HEK293T (cell line): ENCODE measurements around the gene STON2.

Source experiments
- BHLHE40 ChIP-seq: fragments of 450-650 bp; IDR thresholded peaks from 2 replicates; pipeline ENCODE4 v1.6.1; 2016; ENCODE audit warnings: mild to moderate bottlenecking, moderate library complexity, borderline replicate concordance
- ELF4 ChIP-seq: fragments of 450-650 bp; IDR thresholded peaks from 2 replicates; pipeline ENCODE4 v1.6.1; 2017; ENCODE audit warnings: antibody characterized with exemption
- LEF1 ChIP-seq: fragments of 450-650 bp; IDR thresholded peaks from 2 replicates; pipeline ENCODE4 v1.6.1; 2017; ENCODE audit warnings: mild to moderate bottlenecking, borderline replicate concordance
- NFRKB ChIP-seq: fragments of 450-650 bp; IDR thresholded peaks from 2 replicates; pipeline ENCODE4 v1.6.1; 2016; ENCODE audit warnings: mild to moderate bottlenecking, moderate library complexity
- SP1 ChIP-seq: fragments of 450-650 bp; IDR thresholded peaks from 2 replicates; pipeline ENCODE4 v1.6.1; 2017
- SUZ12 ChIP-seq: fragments of 450-650 bp; IDR thresholded peaks from 2 replicates; pipeline ENCODE4 v1.6.1; 2016; ENCODE audit warnings: mild to moderate bottlenecking
- TARDBP ChIP-seq: fragments of 450-650 bp; IDR thresholded peaks from 2 replicates; pipeline ENCODE4 v1.6.1; 2016
- ZNF384 ChIP-seq: fragments of 450-650 bp; IDR thresholded peaks from 2 replicates; pipeline ENCODE4 v1.6.1; 2016
- TF ChIP-seq, protein P1 (sequence below): fragments of 450-650 bp; IDR thresholded peaks from 2 replicates; pipeline ENCODE4 v1.6.1; 2016

- TF ChIP-seq ELF4 (no peak), SP1 (no peak), SUZ12 (no peak), TARDBP (no peak), LEF1 (no peak), BHLHE40 (no peak), NFRKB (no peak), ZNF384 (no peak)
- TF ChIP-seq, protein P1, sequence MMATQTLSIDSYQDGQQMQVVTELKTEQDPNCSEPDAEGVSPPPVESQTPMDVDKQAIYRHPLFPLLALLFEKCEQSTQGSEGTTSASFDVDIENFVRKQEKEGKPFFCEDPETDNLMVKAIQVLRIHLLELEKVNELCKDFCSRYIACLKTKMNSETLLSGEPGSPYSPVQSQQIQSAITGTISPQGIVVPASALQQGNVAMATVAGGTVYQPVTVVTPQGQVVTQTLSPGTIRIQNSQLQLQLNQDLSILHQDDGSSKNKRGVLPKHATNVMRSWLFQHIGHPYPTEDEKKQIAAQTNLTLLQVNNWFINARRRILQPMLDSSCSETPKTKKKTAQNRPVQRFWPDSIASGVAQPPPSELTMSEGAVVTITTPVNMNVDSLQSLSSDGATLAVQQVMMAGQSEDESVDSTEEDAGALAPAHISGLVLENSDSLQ = no peak
Observed at GRCh38 chr14:81353691-81354323, 46.3 kb downstream of the STON2 start.
